HepG2 (cell line): ENCODE results near the gene ARL15.

ENCODE experiments used
- ATF7 ChIP-seq, 2 experiments: fragments of 450-650 bp in 1 of 2; sonication (generic) in 1 of 2; formaldehyde crosslinking in 1 of 2; IDR thresholded peaks; 2 replicates each; pipeline versions ENCODE4 v1.4.0 to v1.6.1; 2016 to 2020; ENCODE audit warnings: antibody characterized with exemption in 1 of 2, mild to moderate bottlenecking in 1 of 2, missing genetic modification reagents in 1 of 2
- JUNB ChIP-seq: sonication (generic); formaldehyde crosslinking; IDR thresholded peaks from 2 replicates; pipeline ENCODE4 v1.8.0; 2022; ENCODE audit warnings: missing genetic modification reagents, mild to moderate bottlenecking, borderline replicate concordance
- MAFK ChIP-seq, 2 experiments: IDR thresholded peaks in 1 of 2; conservative IDR thresholded peaks in 1 of 2; 2 replicates each; pipeline ENCODE4 v1.6.1; 2011; ENCODE audit warnings: improper control_type of control experiment in 2 of 2, low read length in 2 of 2
- ZNF224 ChIP-seq: sonication (generic); formaldehyde crosslinking; IDR thresholded peaks from 2 replicates; pipeline ENCODE4 v1.5.0; 2020; ENCODE audit warnings: mild to moderate bottlenecking, missing genetic modification reagents
- ZNF580 ChIP-seq: IDR thresholded peaks from 2 replicates; pipeline ENCODE4 v1.6.1; 2016; ENCODE audit warnings: low read depth, borderline replicate concordance
- ZNF598 ChIP-seq: sonication (generic); formaldehyde crosslinking; IDR thresholded peaks from 2 replicates; pipeline ENCODE4 v1.5.1; 2020; ENCODE audit warnings: mild to moderate bottlenecking, missing genetic modification reagents, borderline replicate concordance
- ZNF782 ChIP-seq: sonication (generic); formaldehyde crosslinking; IDR thresholded peaks from 2 replicates; pipeline ENCODE4 v1.4.0; 2020; ENCODE audit warnings: missing genetic modification reagents, mild to moderate bottlenecking, borderline replicate concordance
- TF ChIP-seq, protein P1 (sequence below): sonication (generic); formaldehyde crosslinking; IDR thresholded peaks from 2 replicates; pipeline ENCODE4 v1.5.0; 2020; ENCODE audit warnings: mild to moderate bottlenecking, missing genetic modification reagents, moderate library complexity
- TF ChIP-seq, protein P2 (sequence below): sonication (generic); formaldehyde crosslinking; IDR thresholded peaks from 2 replicates; pipeline ENCODE4 v1.5.0; 2020; ENCODE audit warnings: missing genetic modification reagents, mild to moderate bottlenecking, borderline replicate concordance

GRCh38 chr5:54197018-54197417 lies 113.4 kb downstream of the ARL15 start:
- no peak for TF ChIP-seq ZNF598 (CRISPR knock-in tag)
- no peak for TF ChIP-seq JUNB (CRISPR knock-in tag)
- no peak for TF ChIP-seq ZNF224 (CRISPR knock-in tag)
- TF ChIP-seq, protein P1, sequence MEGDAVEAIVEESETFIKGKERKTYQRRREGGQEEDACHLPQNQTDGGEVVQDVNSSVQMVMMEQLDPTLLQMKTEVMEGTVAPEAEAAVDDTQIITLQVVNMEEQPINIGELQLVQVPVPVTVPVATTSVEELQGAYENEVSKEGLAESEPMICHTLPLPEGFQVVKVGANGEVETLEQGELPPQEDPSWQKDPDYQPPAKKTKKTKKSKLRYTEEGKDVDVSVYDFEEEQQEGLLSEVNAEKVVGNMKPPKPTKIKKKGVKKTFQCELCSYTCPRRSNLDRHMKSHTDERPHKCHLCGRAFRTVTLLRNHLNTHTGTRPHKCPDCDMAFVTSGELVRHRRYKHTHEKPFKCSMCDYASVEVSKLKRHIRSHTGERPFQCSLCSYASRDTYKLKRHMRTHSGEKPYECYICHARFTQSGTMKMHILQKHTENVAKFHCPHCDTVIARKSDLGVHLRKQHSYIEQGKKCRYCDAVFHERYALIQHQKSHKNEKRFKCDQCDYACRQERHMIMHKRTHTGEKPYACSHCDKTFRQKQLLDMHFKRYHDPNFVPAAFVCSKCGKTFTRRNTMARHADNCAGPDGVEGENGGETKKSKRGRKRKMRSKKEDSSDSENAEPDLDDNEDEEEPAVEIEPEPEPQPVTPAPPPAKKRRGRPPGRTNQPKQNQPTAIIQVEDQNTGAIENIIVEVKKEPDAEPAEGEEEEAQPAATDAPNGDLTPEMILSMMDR (CRISPR knock-in tag), result no peak
- TF ChIP-seq ZNF580 (CRISPR knock-in tag), result no peak
- TF ChIP-seq ATF7 (IDR thresholded peaks at IDR 0.05), result no peak
- TF ChIP-seq ATF7 (CRISPR knock-in tag; IDR thresholded peaks at IDR 0.05), result no peak
- TF ChIP-seq MAFK (conservative IDR thresholded peaks at IDR 0.05 in 1 of 2, IDR thresholded peaks at IDR 0.05 in 1 of 2; ENCODE audit: low read length in 2 of 2), result no peak
- TF ChIP-seq, protein P2, sequence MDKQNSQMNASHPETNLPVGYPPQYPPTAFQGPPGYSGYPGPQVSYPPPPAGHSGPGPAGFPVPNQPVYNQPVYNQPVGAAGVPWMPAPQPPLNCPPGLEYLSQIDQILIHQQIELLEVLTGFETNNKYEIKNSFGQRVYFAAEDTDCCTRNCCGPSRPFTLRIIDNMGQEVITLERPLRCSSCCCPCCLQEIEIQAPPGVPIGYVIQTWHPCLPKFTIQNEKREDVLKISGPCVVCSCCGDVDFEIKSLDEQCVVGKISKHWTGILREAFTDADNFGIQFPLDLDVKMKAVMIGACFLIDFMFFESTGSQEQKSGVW (CRISPR knock-in tag), result no peak
- no peak for TF ChIP-seq ZNF782
